SK-N-MC (cell line): ENCODE measurements around the gene ZNF23.

Experiments
- EZH2 ChIP-seq: fragments of 200-600 bp; sonication (generic); IDR thresholded peaks from one replicate; pipeline ENCODE4 v1.6.1; 2017; ENCODE audit warnings: antibody characterized with exemption
- FOXP2 ChIP-seq: optimal IDR thresholded peaks from 2 replicates; pipeline ENCODE3; 2011; ENCODE audit warnings: mild to moderate bottlenecking, moderate library complexity; ENCODE audit not compliant: insufficient read depth; ENCODE audit errors: extremely low read length, control extremely low read depth
- POLR2AphosphoS5 ChIP-seq: IDR thresholded peaks from 2 replicates; pipeline ENCODE4 v1.6.1; 2012; ENCODE audit warnings: mild to moderate bottlenecking, low read depth, low read length, borderline replicate concordance

DNA sequence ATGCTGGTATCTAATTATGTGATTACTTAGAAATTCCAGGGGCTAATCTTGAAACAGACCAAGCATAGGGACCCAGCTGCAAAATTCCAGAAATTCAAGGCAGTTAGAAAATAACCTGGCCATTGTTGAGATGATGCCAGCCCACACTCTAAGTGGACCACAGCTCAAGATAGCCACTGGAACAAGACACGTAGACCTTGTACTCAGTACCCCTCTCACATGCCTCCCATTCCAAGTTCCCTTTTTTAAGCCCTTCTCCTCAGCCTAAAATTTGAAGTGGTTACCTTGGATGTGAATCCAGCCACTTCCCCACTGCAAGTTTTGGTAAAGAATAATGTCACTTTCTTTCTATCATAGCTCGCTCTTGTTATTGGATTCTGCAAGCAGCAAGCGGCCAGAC is 31.2 kb upstream of the ZNF23 start:
- TF ChIP-seq EZH2, result no peak
- no peak for TF ChIP-seq POLR2AphosphoS5
- TF ChIP-seq FOXP2, result no peak
